Measurements from ENCODE around the gene IFNA13.
A peak's percentile ranks its signal among the peaks of the same experiment; 100 is the strongest.

Gene IFNA13

GRCh38 chr9:21367957-21368356 lies at the start of gene IFNA13:
Gene IFNA13, minus strand, starts transcription at chr9:21368057. Its CDS starts 47 bp downstream, at chr9:21368010.
- H3K4me3 ChIP-seq (ENCODE audit: low read length), result no peak within 1 kb of the TSS
- TF ChIP-seq CTCF (conservative IDR thresholded peaks at IDR 0.05; ENCODE audit: low read length), result no peak
- DNase-seq (ENCODE audit: low read depth), result no peak

DNA sequence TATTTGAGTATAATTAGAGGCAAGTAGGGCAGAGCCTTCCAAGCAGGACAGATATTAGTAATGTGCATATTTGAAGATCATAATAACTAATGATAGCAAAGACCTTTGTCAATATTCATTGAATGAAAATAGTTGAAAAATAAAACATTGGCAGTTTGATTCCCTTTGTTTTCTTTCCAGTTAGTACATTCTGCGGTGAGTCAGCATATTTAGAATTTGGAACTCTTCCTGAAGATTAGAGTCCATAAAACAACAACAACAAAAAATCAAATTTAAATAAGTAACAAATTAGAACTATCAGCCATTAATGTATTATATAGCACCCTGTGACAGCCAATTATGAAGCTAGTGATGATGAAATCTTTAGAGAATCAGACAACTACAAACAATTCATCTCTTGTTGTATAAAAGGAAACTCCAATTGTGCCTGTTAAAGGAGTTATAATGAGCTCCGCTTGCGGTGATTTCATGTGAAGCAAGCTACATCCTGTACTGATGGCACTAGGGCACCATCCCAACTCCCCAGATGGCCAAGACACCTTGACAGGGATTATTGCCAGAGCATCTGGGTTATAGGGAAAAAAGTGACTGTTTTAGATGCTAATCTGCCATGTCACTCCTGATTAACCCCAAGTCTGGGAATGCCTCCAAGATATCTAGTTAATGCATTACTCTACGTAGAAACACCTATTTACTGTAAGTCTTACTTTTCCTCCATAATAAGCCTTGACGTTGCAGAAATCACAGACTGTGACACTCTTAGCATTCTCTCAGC lies 47.8 kb upstream of the IFNA13 start:
- no peak overlapping the region for H3K4me3 ChIP-seq (ENCODE audit: low read length)
- no peak for TF ChIP-seq CTCF (conservative IDR thresholded peaks at IDR 0.05; ENCODE audit: low read length)
- no peak for DNase-seq (ENCODE audit: low read depth)

GRCh38 chr9:21414220-21414940 lies 46.5 kb upstream of the IFNA13 start:
- TF ChIP-seq CTCF (conservative IDR thresholded peaks at IDR 0.05; ENCODE audit: low read length), result no peak
- no peak for DNase-seq (ENCODE audit: low read depth)
- H3K4me3 ChIP-seq (ENCODE audit: low read length), result no peak overlapping the region

DNA sequence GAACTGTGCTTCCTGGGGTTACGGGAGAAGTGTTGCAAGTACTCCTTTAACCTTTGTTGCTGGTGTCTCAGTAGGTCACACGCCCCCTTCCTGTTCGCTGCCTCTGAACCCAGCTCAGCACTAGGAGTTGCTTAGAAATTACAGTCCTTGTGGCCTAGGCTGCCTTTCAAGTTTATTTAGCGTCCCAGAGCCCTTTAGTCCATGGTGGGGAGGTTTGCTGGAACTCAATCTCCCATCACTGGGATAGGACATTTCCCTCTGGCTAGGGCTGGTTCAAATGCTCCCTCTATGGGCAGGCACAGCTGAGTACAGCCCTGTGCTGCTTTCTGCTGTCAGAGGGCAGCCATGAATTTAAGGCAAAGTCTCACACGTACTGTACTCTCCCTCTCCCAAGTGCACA lies 45.8 kb upstream of the IFNA13 start:
- TF ChIP-seq CTCF (conservative IDR thresholded peaks at IDR 0.05; ENCODE audit: low read length), result peak; percentile 39
- DNase-seq (ENCODE audit: low read depth), result no peak
- no peak overlapping the region for H3K4me3 ChIP-seq (ENCODE audit: low read length)

DNA sequence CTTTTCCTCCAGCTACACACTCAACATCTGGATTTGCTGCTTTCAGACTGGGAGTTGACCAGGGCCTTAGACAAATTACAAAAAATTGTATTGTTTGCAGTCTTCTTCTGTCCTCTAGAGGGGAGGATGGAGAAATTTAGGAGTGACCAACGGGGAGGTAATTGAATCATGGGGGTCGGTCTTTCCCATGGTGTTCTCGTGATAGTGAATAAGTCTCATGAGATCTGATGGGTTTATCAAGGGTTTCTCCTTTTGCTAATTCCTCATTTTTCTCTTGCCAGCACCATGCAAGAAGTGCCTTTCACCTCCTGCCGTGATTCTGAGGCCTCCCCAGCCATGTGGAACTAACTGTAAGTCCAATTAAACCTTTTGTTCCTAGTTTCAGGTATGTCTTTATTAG lies 45.3 kb upstream of the IFNA13 start:
- no peak for TF ChIP-seq CTCF (conservative IDR thresholded peaks at IDR 0.05; ENCODE audit: low read length)
- H3K4me3 ChIP-seq (ENCODE audit: low read length), result no peak overlapping the region
- DNase-seq (ENCODE audit: low read depth), result no peak

- no peak for DNase-seq (ENCODE audit: low read depth)
- no peak overlapping the region for H3K4me3 ChIP-seq (ENCODE audit: low read length)
- no peak for TF ChIP-seq CTCF (conservative IDR thresholded peaks at IDR 0.05; ENCODE audit: low read length)
Measured at GRCh38 chr9:21412107-21412506, 44.2 kb upstream of the IFNA13 start.

- no peak for DNase-seq (ENCODE audit: low read depth)
- no peak within 1 kb of the TSS for H3K4me3 ChIP-seq (ENCODE audit: low read length)
- TF ChIP-seq CTCF (conservative IDR thresholded peaks at IDR 0.05; ENCODE audit: low read length), result no peak
Measured at GRCh38 chr9:21408817-21409216, 41.0 kb upstream of the IFNA13 start, which contains the start of gene IFNA8. Gene IFNA8, plus strand, starts transcription at chr9:21409117. Its CDS starts 60 bp downstream, at chr9:21409177.
